Measurements from ENCODE around the gene RAB3A.
A peak's percentile ranks its signal among the peaks of the same experiment; 100 is the strongest.

RAB3A gene

GRCh38 chr19:18158467-18158866 is 45.4 kb downstream of the RAB3A start:
- Mint-ChIP-seq H3K27ac (no peak overlapping the region), H3K4me3 (no peak overlapping the region), H3K4me1 (ENCODE audit: low read depth) (peaks cover 26% of the 10 kb centered on the region), H3K27me3 (no peaks in the 10 kb centered on the region), H3K36me3 (ENCODE audit: low read depth) (peaks cover 46% of the 10 kb centered on the region), H3K9me3 (no peaks in the 10 kb centered on the region)
- DNase-seq, result no peak

GRCh38 chr19:18157465-18158063 is 46.3 kb downstream of the RAB3A start:
- no peaks in the 10 kb centered on the region for H3K9me3 Mint-ChIP-seq
- no peak for DNase-seq
- no peak overlapping the region for H3K4me3 Mint-ChIP-seq
- H3K4me1 Mint-ChIP-seq (ENCODE audit: low read depth), result peaks cover 27% of the 10 kb centered on the region
- H3K27ac Mint-ChIP-seq, result no peak overlapping the region
- no peaks in the 10 kb centered on the region for H3K27me3 Mint-ChIP-seq
- H3K36me3 Mint-ChIP-seq (ENCODE audit: low read depth), result peaks cover 38% of the 10 kb centered on the region

GRCh38 chr19:18156841-18157464 is 46.9 kb downstream of the RAB3A start:
- Mint-ChIP-seq H3K27me3 (no peaks in the 10 kb centered on the region), H3K4me3 (no peak overlapping the region), H3K9me3 (no peaks in the 10 kb centered on the region), H3K4me1 (ENCODE audit: low read depth) (peaks cover 31% of the 10 kb centered on the region), H3K27ac (no peak overlapping the region), H3K36me3 (ENCODE audit: low read depth) (peaks cover 32% of the 10 kb centered on the region)
- no peak for DNase-seq

- Mint-ChIP-seq H3K4me3 (no peak overlapping the region), H3K4me1 (ENCODE audit: low read depth) (peaks cover 33% of the 10 kb centered on the region), H3K27ac (peak overlapping the region; percentile 8), H3K9me3 (no peaks in the 10 kb centered on the region), H3K36me3 (ENCODE audit: low read depth) (peaks cover 26% of the 10 kb centered on the region), H3K27me3 (no peaks in the 10 kb centered on the region)
- DNase-seq, result no peak
These were observed 47.6 kb downstream of the RAB3A start for GRCh38 chr19:18156268-18156667.

- H3K4me3 Mint-ChIP-seq, result no peak overlapping the region
- H3K27ac Mint-ChIP-seq, result peak overlapping the region; percentile 69
- H3K36me3 Mint-ChIP-seq (ENCODE audit: low read depth), result peaks cover 28% of the 10 kb centered on the region
- DNase-seq, result no peak
- no peaks in the 10 kb centered on the region for H3K9me3 Mint-ChIP-seq
- H3K27me3 Mint-ChIP-seq, result no peaks in the 10 kb centered on the region
- peaks cover 32% of the 10 kb centered on the region for H3K4me1 Mint-ChIP-seq (ENCODE audit: low read depth)
These were observed 48.5 kb downstream of the RAB3A start for GRCh38 chr19:18155095-18156087.

GRCh38 chr19:18153556-18154134 is 50.2 kb downstream of the RAB3A start:
- Mint-ChIP-seq H3K4me3 (peak overlapping the region; percentile 84), H3K4me1 (ENCODE audit: low read depth) (peaks cover 28% of the 10 kb centered on the region), H3K9me3 (no peaks in the 10 kb centered on the region), H3K27me3 (no peaks in the 10 kb centered on the region), H3K27ac (peak overlapping the region; percentile 78), H3K36me3 (ENCODE audit: low read depth) (peaks cover 33% of the 10 kb centered on the region)
- no peak for DNase-seq

- Mint-ChIP-seq H3K4me1 (ENCODE audit: low read depth) (peaks cover 28% of the 10 kb centered on the region), H3K27me3 (no peaks in the 10 kb centered on the region), H3K9me3 (no peaks in the 10 kb centered on the region), H3K36me3 (ENCODE audit: low read depth) (peaks cover 39% of the 10 kb centered on the region), H3K4me3 (peak within 1 kb of the TSS; percentile 84), H3K27ac (peak within 1 kb of the TSS; percentile 99)
- peak; percentile 100 for DNase-seq
These were observed 50.9 kb downstream of the RAB3A start, which contains the start of gene PIK3R2 for GRCh38 chr19:18152817-18153555. PIK3R2 (plus strand) TSS chr19:18153163; CDS start chr19:18155880, 2,717 bp downstream.

- H3K36me3 Mint-ChIP-seq (ENCODE audit: low read depth), result peaks cover 43% of the 10 kb centered on the region
- peak overlapping the region; percentile 84 for H3K4me3 Mint-ChIP-seq
- no peaks in the 10 kb centered on the region for H3K9me3 Mint-ChIP-seq
- H3K27ac Mint-ChIP-seq, result peak overlapping the region; percentile 99
- DNase-seq, result peak; percentile 98
- H3K27me3 Mint-ChIP-seq, result no peaks in the 10 kb centered on the region
- peaks cover 28% of the 10 kb centered on the region for H3K4me1 Mint-ChIP-seq (ENCODE audit: low read depth)
These were observed 51.4 kb downstream of the RAB3A start for GRCh38 chr19:18152442-18152816.

- Mint-ChIP-seq H3K27ac (peak overlapping the region; percentile 99), H3K4me3 (peak overlapping the region; percentile 84), H3K27me3 (no peaks in the 10 kb centered on the region), H3K36me3 (ENCODE audit: low read depth) (peaks cover 46% of the 10 kb centered on the region), H3K9me3 (no peaks in the 10 kb centered on the region), H3K4me1 (ENCODE audit: low read depth) (peaks cover 24% of the 10 kb centered on the region)
- no peak for DNase-seq
These were observed 52.8 kb downstream of the RAB3A start for GRCh38 chr19:18150776-18151624.

- Mint-ChIP-seq H3K36me3 (ENCODE audit: low read depth) (peaks cover 56% of the 10 kb centered on the region), H3K4me1 (ENCODE audit: low read depth) (peaks cover 23% of the 10 kb centered on the region), H3K27ac (no peak overlapping the region), H3K4me3 (no peak overlapping the region), H3K27me3 (no peaks in the 10 kb centered on the region), H3K9me3 (no peaks in the 10 kb centered on the region)
- DNase-seq, result no peak
These were observed 54.3 kb downstream of the RAB3A start for GRCh38 chr19:18149596-18149975.

GRCh38 chr19:18147396-18147795 is 56.4 kb downstream of the RAB3A start:
- Mint-ChIP-seq H3K9me3 (no peaks in the 10 kb centered on the region), H3K36me3 (ENCODE audit: low read depth) (peaks cover 70% of the 10 kb centered on the region)

More at GRCh38 chr19:18147396-18147795, 56.4 kb downstream of the RAB3A start:
- Mint-ChIP-seq H3K4me1 (ENCODE audit: low read depth) (peaks cover 12% of the 10 kb centered on the region), H3K4me3 (no peak overlapping the region), H3K27me3 (no peaks in the 10 kb centered on the region), H3K27ac (no peak overlapping the region)
- no peak for DNase-seq
